Ovary (tissue), 9 donors: ENCODE measurements around the gene C10orf105. TPM values are rescaled to one million over a fixed set of nuclear protein-coding genes. Genes with fewer than 3 reads are reported as not detected.

Experiments used
- DNase-seq, 5 donors: peaks; one replicate each; pipeline ENCODE4 v3.0.0-alpha.2; 2019 to 2020
- H3K27ac ChIP-seq, 2 donors: fragments of 200-600 bp; one replicate each; pipeline versions ENCODE4 v1.5.1 to v1.8.0; 2019 to 2022
- H3K27me3 ChIP-seq: fragments of 200-600 bp; one replicate; pipeline ENCODE4 v1.8.0; 2022
- H3K36me3 ChIP-seq: fragments of 200-600 bp; sonication (generic); one replicate; pipeline ENCODE4 v1.5.1; 2019
- H3K4me1 ChIP-seq: one replicate; pipeline ENCODE4 v1.8.1; 2013; ENCODE audit warnings: mild to moderate bottlenecking, moderate library complexity; ENCODE audit not compliant: insufficient read depth
- H3K4me3 ChIP-seq: fragments of 200-600 bp; sonication (generic); one replicate; pipeline ENCODE4 v1.5.1; 2017
- H3K9me3 ChIP-seq, 2 donors: fragments of 200-600 bp in 1 of 2; sonication (generic) in 1 of 2; one replicate each; pipeline versions ENCODE4 v1.5.1 to v1.8.1; 2013 to 2019; ENCODE audit warnings: mild to moderate bottlenecking in 1 of 2, moderate library complexity in 1 of 2
- EP300 ChIP-seq: sonication (generic); formaldehyde crosslinking; IDR thresholded peaks from one replicate; pipeline ENCODE4 v1.6.1; 2017; ENCODE audit warnings: antibody characterized with exemption
- POLR2A ChIP-seq: fragments of 450-650 bp; IDR thresholded peaks from one replicate; pipeline ENCODE4 v1.6.1; 2017; ENCODE audit warnings: antibody characterized with exemption, mild to moderate bottlenecking, moderate library complexity
- WGBS, 3 donors: extraction: QIAGEN DNeasy Blood & Tissue Kit in 1 of 3; methylation state at CpG; one replicate each; pipeline versions ENCODE4 v1.1.5 to v1.1.7; 2013 to 2017; 5-methylcytosine and 5-hydroxymethylcytosine counted together
- intact Hi-C, 4 donors: fragments of 100-400 bp; cut with DNase I; formaldehyde crosslinking; loops; one replicate each; pipeline versions ENCODE4 v1.11.0 to v1.15.1; 2022 to 2023
- polyA plus RNA-seq, 2 donors: library from polyadenylated mRNA; stranded (reverse); fragments of 200-250 nt in 1 of 2; fragments of 350-450 nt in 1 of 2; fragmentation: Illumina TruSeq in 1 of 2; extraction: RNeasy Lipid Tissue Mini Kit (QIAGEN cat#74804) in 1 of 2; gene quantifications; one replicate each; pipeline ENCODE4 v1.2.3, GENCODE V29; 2013 to 2014
- total RNA-seq, 7 donors: library from RNA; depleted of rRNA in 2 of 7; stranded (reverse); fragments of >200 nt in 2 of 7; fragmentation: NEBNext Ultra II Directional in 3 of 7; extraction: Animal tissue kit (Norgen Biotek cat#: 25700) in 3 of 7; gene quantifications; one replicate each; pipeline versions ENCODE4 v1.1.0 to v1.2.4, GENCODE V29; 2016 to 2023
- TF ChIP-seq, protein P1 (sequence below), 3 donors: fragments of 450-650 bp in 2 of 3; fragments of 200-600 bp in 1 of 3; IDR thresholded peaks; one replicate each; pipeline versions ENCODE4 v1.5.1 to v1.8.0; 2016 to 2022; ENCODE audit warnings: antibody characterized with exemption in 3 of 3, mild to moderate bottlenecking in 1 of 3
- donor health status: DM: no; HTN: no; CAD: no; lungs with moderate emphysema.
- donor health status: DM: no; HTN: no; CAD: no.
- donor health status: Bipolar disorder and iron deficiency.
- donor health status: DM: yes; HTN: yes; CAD: no.
- donor health status: DM: no; HTN: no; CAD: no.
- donor health status: DM: yes; HTN: yes; CAD: no.

C10orf105 gene
- total and polyA plus RNA-seq, 9 donors = 0.11 to 0.45 (median 0.27) TPM

DNA sequence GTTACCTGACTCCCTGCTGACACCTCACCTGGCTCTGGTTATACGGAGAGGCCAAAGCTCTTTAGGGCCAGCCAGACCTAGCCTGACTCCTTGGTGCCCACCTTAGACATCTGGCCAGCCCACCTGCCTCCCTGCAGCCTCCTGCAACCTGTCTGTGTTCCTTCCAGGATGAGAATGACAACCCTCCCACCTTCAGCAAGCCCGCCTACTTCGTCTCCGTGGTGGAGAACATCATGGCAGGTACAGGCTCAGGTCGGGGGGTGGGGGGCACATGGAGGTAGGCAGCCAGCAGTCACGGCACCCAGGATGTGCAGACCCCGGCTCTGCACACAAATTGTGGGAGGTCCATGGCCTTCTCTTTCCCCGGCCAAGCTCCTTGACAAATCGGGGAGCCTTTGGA lies 32.1 kb downstream of the C10orf105 start:
- Histone ChIP-seq H3K36me3 (no peaks in the 10 kb centered on the region), H3K4me1 (no peaks in the 10 kb centered on the region), H3K4me3 (no peak overlapping the region), H3K9me3 (no peaks in the 10 kb centered on the region), H3K27me3 (no peaks in the 10 kb centered on the region), H3K27ac (no peak overlapping the region)
- DNase-seq = no peak
- WGBS, 3 donors = 74 to 87% (median 86%) methylated on average over 9 of the region's 9 CpGs
- TF ChIP-seq EP300 = no peak
- TF ChIP-seq POLR2A = no peak
- TF ChIP-seq, protein P1, sequence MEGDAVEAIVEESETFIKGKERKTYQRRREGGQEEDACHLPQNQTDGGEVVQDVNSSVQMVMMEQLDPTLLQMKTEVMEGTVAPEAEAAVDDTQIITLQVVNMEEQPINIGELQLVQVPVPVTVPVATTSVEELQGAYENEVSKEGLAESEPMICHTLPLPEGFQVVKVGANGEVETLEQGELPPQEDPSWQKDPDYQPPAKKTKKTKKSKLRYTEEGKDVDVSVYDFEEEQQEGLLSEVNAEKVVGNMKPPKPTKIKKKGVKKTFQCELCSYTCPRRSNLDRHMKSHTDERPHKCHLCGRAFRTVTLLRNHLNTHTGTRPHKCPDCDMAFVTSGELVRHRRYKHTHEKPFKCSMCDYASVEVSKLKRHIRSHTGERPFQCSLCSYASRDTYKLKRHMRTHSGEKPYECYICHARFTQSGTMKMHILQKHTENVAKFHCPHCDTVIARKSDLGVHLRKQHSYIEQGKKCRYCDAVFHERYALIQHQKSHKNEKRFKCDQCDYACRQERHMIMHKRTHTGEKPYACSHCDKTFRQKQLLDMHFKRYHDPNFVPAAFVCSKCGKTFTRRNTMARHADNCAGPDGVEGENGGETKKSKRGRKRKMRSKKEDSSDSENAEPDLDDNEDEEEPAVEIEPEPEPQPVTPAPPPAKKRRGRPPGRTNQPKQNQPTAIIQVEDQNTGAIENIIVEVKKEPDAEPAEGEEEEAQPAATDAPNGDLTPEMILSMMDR (IDR thresholded peaks at IDR 0.05) = no peak
- intact Hi-C loops = no loop called here

DNA sequence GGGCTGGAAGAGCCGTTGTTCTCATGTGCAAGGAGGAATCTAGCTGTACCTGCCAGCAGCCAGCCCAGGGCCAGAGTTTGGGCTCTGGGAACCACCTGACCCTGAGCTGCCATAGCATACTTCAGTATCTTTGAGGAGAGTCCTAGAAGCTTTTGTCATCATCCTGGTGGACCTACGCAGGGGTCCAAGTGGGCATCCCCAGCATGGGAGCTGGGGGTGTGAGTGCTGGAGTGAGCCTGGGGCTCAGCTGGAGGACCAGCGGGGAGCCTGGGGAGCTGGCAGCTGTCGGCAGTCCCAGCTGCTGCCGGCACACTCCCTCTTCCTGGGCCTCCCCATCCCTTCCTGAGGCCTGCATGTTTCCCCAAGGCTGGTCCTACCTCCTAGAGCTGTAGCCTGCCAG lies 32.5 kb downstream of the C10orf105 start:
- Histone ChIP-seq H3K4me1 (no peaks in the 10 kb centered on the region), H3K36me3 (no peaks in the 10 kb centered on the region), H3K27ac (no peak overlapping the region), H3K4me3 (no peak overlapping the region), H3K9me3 (no peaks in the 10 kb centered on the region), H3K27me3 (no peaks in the 10 kb centered on the region)
- no peak for DNase-seq
- WGBS, 3 donors = 58 to 67% (median 67%) methylated on average over 5 of the region's 5 CpGs
- intact Hi-C loops = no loop called here
- TF ChIP-seq, protein P1 (IDR thresholded peaks at IDR 0.05) = no peak
- TF ChIP-seq POLR2A (no peak), EP300 (no peak)

DNA sequence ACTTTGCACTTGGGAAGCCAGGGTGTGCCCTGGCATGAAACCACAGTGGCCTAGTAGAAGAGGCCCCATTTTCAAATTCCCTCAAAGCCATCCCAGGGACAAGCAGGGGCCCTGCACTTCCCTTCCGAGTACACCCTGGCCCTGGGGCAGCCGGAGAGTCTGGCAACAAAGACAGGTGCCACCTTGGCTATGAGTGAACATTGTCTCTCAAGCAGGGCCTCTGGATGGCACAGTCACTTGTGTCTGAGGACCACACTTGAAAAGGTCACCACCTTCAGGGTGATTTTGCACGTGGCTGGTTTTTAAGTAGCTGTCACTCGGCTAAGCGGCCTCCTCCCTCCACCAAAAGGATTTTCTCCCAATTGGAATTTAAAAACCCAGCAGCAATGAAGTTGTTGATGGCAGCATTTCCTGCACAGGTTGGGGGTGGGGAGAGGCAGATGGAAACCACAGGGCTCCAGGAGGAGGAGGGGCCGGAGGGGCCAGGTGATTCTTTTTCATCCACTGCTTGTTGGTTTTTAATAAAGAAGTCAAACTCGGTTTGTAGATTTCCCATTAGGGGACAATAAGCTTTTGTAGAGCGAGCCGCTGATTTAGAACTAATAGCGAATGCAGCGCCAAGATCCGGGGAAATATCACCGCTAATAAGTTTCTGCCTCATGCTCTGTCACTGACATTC lies 33.9 kb downstream of the C10orf105 start:
- Histone ChIP-seq H3K4me1 (no peaks in the 10 kb centered on the region), H3K27me3 (no peaks in the 10 kb centered on the region), H3K27ac (no peak overlapping the region), H3K36me3 (no peaks in the 10 kb centered on the region), H3K9me3 (no peaks in the 10 kb centered on the region), H3K4me3 (no peak overlapping the region)
- no peak for TF ChIP-seq EP300
- no peak for TF ChIP-seq POLR2A
- TF ChIP-seq, protein P1 (IDR thresholded peaks at IDR 0.05) = no peak
- no peak for DNase-seq
- intact Hi-C loops = no loop called here
- 89 to 92% (median 91%) methylated on average over 13 of the region's 13 CpGs for WGBS, 3 donors

DNA sequence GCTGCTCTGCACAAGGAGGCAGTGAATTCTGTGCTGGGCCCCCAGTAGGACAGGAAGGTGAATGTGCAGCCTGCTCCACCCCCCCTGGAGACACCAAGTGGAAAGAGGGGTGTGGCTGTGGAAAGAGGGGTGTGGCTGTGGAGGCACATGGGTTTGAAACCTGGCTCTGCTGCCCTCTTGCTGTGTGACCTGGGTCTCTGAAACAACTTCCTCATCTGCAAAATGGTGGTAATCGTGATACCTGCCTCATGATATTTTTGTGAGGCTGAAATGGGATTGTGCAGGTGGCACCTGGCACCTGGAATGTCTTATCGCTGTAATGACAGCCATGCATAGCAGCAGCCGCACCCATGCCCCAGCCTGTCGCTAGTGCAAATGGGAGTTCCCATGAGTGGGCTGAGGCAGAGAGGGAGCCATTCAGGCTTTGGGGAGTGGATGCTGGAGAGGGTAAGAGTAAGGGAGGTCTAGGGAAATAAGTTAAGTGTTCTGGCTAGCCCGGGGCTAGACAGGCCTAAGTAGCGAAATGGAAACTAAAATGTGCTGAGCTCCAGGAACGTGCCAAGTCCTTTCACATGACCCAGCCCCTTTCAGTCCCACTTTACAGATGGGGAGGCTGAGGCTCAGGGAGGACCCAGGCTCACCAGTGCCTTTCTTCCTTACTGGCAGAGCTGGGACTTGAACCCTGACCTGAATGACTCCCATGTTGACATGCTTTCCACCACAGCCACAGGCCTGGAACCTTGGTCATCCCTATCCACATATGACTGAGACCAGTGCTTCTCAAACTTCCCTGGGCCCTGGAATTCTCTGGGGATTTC lies 35.0 kb downstream of the C10orf105 start:
- no peaks in the 10 kb centered on the region for H3K36me3 ChIP-seq
- H3K27ac ChIP-seq = no peak overlapping the region
- H3K27me3 ChIP-seq = no peaks in the 10 kb centered on the region
- no peaks in the 10 kb centered on the region for H3K4me1 ChIP-seq
- 89 to 93% (median 90%) methylated on average over 7 of the region's 7 CpGs for WGBS, 3 donors
- no peak for TF ChIP-seq EP300
- no peak for TF ChIP-seq POLR2A
- TF ChIP-seq, protein P1 (IDR thresholded peaks at IDR 0.05) = no peak
- H3K9me3 ChIP-seq = no peaks in the 10 kb centered on the region
- DNase-seq = no peak
- intact Hi-C loops = no loop called here
- H3K4me3 ChIP-seq = no peak overlapping the region
